GM23338 (cell line): Measurements from ENCODE around the gene TRAF1. TPM values are rescaled to one million over a fixed set of nuclear protein-coding genes. Genes with fewer than 3 reads are reported as not detected.

Experiments used
- ATAC-seq: fragments of 200-7000 bp; cut with Tn5 transposase; 3 replicates; pipeline ENCODE4 v1.9.1; 2020
- DNase-seq: peaks from one replicate; pipeline ENCODE4 v3.0.0-alpha.2; 2015; ENCODE audit warnings: low spot score
- H2AFZ ChIP-seq: fragments of 200-600 bp; sonication (generic); 2 replicates; pipeline ENCODE4 v1.8.0; 2016; ENCODE audit warnings: antibody characterized with exemption, mild to moderate bottlenecking, moderate library complexity
- H3F3A ChIP-seq: fragments of 200-600 bp; sonication (generic); replicated peaks from 2 replicates; pipeline ENCODE4 v1.8.0; 2017; ENCODE audit warnings: antibody characterized with exemption, mixed run types, low read depth
- H3K27ac ChIP-seq: fragments of 200-600 bp; sonication (generic); 2 replicates; pipeline ENCODE4 v1.6.1; 2016; ENCODE audit warnings: low read depth
- H3K27me3 ChIP-seq: fragments of 200-600 bp; sonication (generic); 2 replicates; pipeline ENCODE4 v1.8.0; 2016; ENCODE audit warnings: mild to moderate bottlenecking, mixed run types, moderate library complexity; ENCODE audit not compliant: insufficient read depth
- H3K36me3 ChIP-seq: fragments of 200-600 bp; sonication (generic); 2 replicates; pipeline ENCODE4 v1.8.0; 2016; ENCODE audit warnings: mild to moderate bottlenecking; ENCODE audit not compliant: insufficient read depth
- H3K4me1 ChIP-seq: fragments of 200-600 bp; sonication (generic); 2 replicates; pipeline ENCODE4 v1.8.0; 2016; ENCODE audit warnings: mild to moderate bottlenecking, moderate library complexity; ENCODE audit not compliant: insufficient read depth
- H3K4me2 ChIP-seq: fragments of 200-600 bp; sonication (generic); 2 replicates; pipeline ENCODE4 v1.7.1; 2017; ENCODE audit warnings: mixed run types
- H3K4me3 ChIP-seq: fragments of 200-600 bp; sonication (generic); 2 replicates; pipeline ENCODE4 v1.6.1; 2016; ENCODE audit warnings: mixed run types
- H3K79me2 ChIP-seq: fragments of 200-600 bp; sonication (generic); replicated peaks from 2 replicates; pipeline ENCODE4 v1.8.0; 2017; ENCODE audit warnings: mild to moderate bottlenecking; ENCODE audit not compliant: insufficient read depth
- H3K9me2 ChIP-seq: fragments of 200-600 bp; sonication (generic); 2 replicates; pipeline ENCODE4 v1.8.0; 2017; ENCODE audit not compliant: insufficient read depth
- H4K20me1 ChIP-seq: fragments of 200-600 bp; sonication (generic); replicated peaks from 2 replicates; pipeline ENCODE4 v1.8.0; 2017; ENCODE audit warnings: mild to moderate bottlenecking; ENCODE audit not compliant: insufficient read depth
- H3K27ac Mint-ChIP-seq: 2 replicates; pipeline ENCODE4 v1.8.0; 2020; ENCODE audit warnings: inconsistent platforms, mild to moderate bottlenecking, moderate library complexity, mixed read lengths
- H3K27me3 Mint-ChIP-seq: 3 replicates; pipeline ENCODE4 v1.8.0; 2022; ENCODE audit warnings: low read depth, mild to moderate bottlenecking, moderate library complexity, mixed read lengths, inconsistent platforms; ENCODE audit not compliant: insufficient read depth, poor library complexity
- H3K36me3 Mint-ChIP-seq: 3 replicates; pipeline ENCODE4 v1.8.0; 2021; ENCODE audit warnings: low read depth, mild to moderate bottlenecking, inconsistent platforms, moderate library complexity, mixed read lengths
- H3K4me1 Mint-ChIP-seq: 3 replicates; pipeline ENCODE4 v1.8.0; 2020; ENCODE audit warnings: mild to moderate bottlenecking, inconsistent platforms, mixed read lengths
- H3K4me3 Mint-ChIP-seq: 3 replicates; pipeline ENCODE4 v1.8.0; 2021; ENCODE audit warnings: moderate library complexity, mild to moderate bottlenecking, inconsistent platforms, mixed read lengths
- H3K9me3 Mint-ChIP-seq: 3 replicates; pipeline ENCODE4 v1.8.0; 2020; ENCODE audit warnings: moderate library complexity, mild to moderate bottlenecking, inconsistent platforms, mixed read lengths
- CTCF ChIP-seq, 2 experiments: fragments of 200-600 bp in 1 of 2; sonication (generic) in 1 of 2; conservative IDR thresholded peaks; 2 replicates each; pipeline versions ENCODE4 v1.5.1 to v1.6.1; 2016 to 2017; ENCODE audit warnings: antibody characterized with exemption in 2 of 2, low read depth in 2 of 2, mild to moderate bottlenecking in 2 of 2, moderate library complexity in 1 of 2
- ETS1 ChIP-seq: IDR thresholded peaks from 2 replicates; pipeline ENCODE4 v1.6.1; 2016; ENCODE audit warnings: antibody characterized with exemption
- EZH2phosphoT487 ChIP-seq: fragments of 200-600 bp; sonication (generic); IDR thresholded peaks from one replicate; pipeline ENCODE4 v1.8.1; 2018; ENCODE audit warnings: antibody characterized with exemption; ENCODE audit not compliant: unreplicated experiment
- NANOG ChIP-seq: IDR thresholded peaks from 2 replicates; pipeline ENCODE4 v1.6.1; 2016; ENCODE audit warnings: antibody characterized with exemption, borderline replicate concordance
- POLR2AphosphoS5 ChIP-seq: IDR thresholded peaks from 2 replicates; pipeline ENCODE4 v1.6.1; 2016; ENCODE audit warnings: antibody characterized with exemption, low read depth
- REST ChIP-seq: IDR thresholded peaks from one replicate; pipeline ENCODE4 v1.6.1; 2018; ENCODE audit warnings: antibody characterized with exemption; ENCODE audit not compliant: unreplicated experiment
- STAT1 ChIP-seq: IDR thresholded peaks from one replicate; pipeline ENCODE4 v1.6.1; 2016; ENCODE audit warnings: antibody characterized with exemption; ENCODE audit not compliant: unreplicated experiment
- ZNF114 ChIP-seq: fragments of 250-450 bp; sonication (Bioruptor Pico); IDR thresholded peaks from 2 replicates; pipeline ENCODE4 v1.5.0; 2020; ENCODE audit warnings: mild to moderate bottlenecking, moderate library complexity
- ZNF462 ChIP-seq: fragments of 250-450 bp; sonication (Bioruptor Pico); IDR thresholded peaks from 2 replicates; pipeline ENCODE4 v1.5.0; 2020; ENCODE audit warnings: mild to moderate bottlenecking, moderate library complexity
- polyA plus RNA-seq: library from polyadenylated mRNA; unstranded; fragments of >200 nt; fragmentation: Nextera tagmentation; extraction: Ambion mirVana; gene quantifications from 2 replicates; pipeline ENCODE4 v1.2.1, GENCODE V29; 2016
- total RNA-seq: library from RNA; depleted of rRNA; stranded (reverse); fragments of >200 nt; shearing (Covaris generic); gene quantifications from 2 replicates; pipeline ENCODE4 v1.2.3, GENCODE V29; 2014

TRAF1 gene
- total and polyA plus RNA-seq, 2 experiments from 2014 or later = 0.39 to 1.4 TPM

GRCh38 chr9:120940573-120940972 lies 14.0 kb upstream of the TRAF1 start:
- Mint-ChIP-seq H3K36me3 (no peaks in the 10 kb centered on the region), H3K9me3 (no peaks in the 10 kb centered on the region), H3K27ac (no peak overlapping the region), H3K4me1 (peaks cover 30% of the 10 kb centered on the region), H3K27me3 (peaks cover 6% of the 10 kb centered on the region), H3K4me3 (no peak overlapping the region)
- DNase-seq (no peak), ATAC-seq (no peak)
- no peaks in the 10 kb centered on the region for H3K79me2 ChIP-seq
- H3K9me2 ChIP-seq = no peaks in the 10 kb centered on the region
- H3K36me3 ChIP-seq = no peaks in the 10 kb centered on the region
- no peak overlapping the region for H2AFZ ChIP-seq
- H3F3A ChIP-seq = 0 out of 2 replicates have a peak, but pooled peaks cover 7% of the 10 kb centered on the region
- H3K27ac ChIP-seq = no peak overlapping the region
- H3K4me1 ChIP-seq = peaks cover 30% of the 10 kb centered on the region
- TF ChIP-seq REST = no peak
- TF ChIP-seq ZNF462 (CRISPR knock-in tag) = no peak
- no peak for TF ChIP-seq POLR2AphosphoS5
- TF ChIP-seq ZNF114 = no peak
- no peak for TF ChIP-seq STAT1
- no peak for TF ChIP-seq ETS1
- TF ChIP-seq NANOG = no peak
- no peak for TF ChIP-seq CTCF (conservative IDR thresholded peaks at IDR 0.05; ENCODE audit: low read depth in 2 of 2)
- TF ChIP-seq EZH2phosphoT487 = no peak
- no peaks in the 10 kb centered on the region for H4K20me1 ChIP-seq
- no peak overlapping the region for H3K4me2 ChIP-seq
- no peak overlapping the region for H3K4me3 ChIP-seq
- no peaks in the 10 kb centered on the region for H3K27me3 ChIP-seq
